Measurements from ENCODE around the gene USP9X.
"Not testable (repeated sequence)": the region's sequence is repeated elsewhere in the genome, so short reads cannot be mapped to it uniquely, and the experiment has no call there.

USP9X gene

DNA sequence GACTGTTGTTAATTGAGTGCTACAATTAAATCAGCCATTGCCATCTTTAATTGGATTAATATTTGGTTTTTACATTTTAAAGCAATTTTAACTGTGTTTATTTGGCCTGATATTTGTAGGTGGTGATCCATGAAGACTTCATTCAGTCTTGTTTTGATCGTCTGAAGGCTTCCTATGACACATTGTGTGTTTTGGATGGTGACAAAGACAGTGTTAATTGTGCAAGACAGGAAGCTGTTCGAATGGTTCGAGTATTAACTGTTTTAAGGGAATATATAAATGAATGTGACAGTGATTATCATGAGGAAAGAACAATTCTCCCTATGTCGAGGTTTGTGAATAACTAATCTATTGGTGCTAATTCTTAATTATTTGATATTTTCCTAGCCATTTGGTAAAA is 82.6 kb downstream of the USP9X start:
- TF ChIP-seq CTCF (IDR thresholded peaks at IDR 0.05; ENCODE audit: low read depth, low read length): no peak
- no peak for DNase-seq (ENCODE audit: extremely low read depth, low read depth)

DNA sequence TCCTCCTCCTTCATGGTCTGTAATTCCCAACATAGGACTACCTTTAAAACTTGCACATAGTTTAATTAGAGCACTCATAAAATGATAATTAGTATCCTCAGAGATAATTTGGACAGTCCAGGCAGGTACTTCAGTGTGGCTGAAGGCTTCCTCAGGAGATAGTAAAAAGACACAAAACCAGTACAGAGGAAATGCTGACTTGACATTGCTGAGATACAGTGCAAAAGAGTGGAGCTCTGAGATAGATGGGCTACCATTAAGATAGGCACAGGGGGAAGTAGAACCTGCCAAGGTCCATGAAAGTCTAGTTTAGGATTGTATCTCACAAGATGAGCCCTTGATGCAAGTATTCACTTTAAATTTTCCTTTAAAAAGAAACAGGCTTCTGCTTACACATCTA is 91.0 kb downstream of the USP9X start:
- DNase-seq (ENCODE audit: extremely low read depth, low read depth): no peak
- no peak for TF ChIP-seq CTCF (IDR thresholded peaks at IDR 0.05; ENCODE audit: low read depth, low read length)

DNA sequence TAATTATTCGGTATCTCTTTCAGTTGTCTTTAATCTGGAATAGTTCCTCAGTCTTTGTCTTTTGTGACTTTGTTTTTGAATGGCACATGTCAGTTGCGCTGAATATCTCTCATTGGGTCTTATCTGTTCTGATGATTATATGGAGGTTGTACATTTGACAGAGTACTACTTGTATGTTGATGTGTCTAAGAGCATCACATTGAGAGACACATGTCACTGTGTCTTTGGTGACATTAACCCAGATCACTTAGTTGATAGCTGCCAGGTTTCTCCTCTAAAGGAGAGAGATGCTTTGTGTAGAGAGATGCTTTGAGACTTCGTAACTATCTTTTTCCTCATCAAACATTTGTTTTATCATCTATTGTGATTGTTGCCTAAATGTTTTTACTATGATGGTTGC is 92.1 kb downstream of the USP9X start:
- DNase-seq (ENCODE audit: extremely low read depth, low read depth): no peak
- TF ChIP-seq CTCF (IDR thresholded peaks at IDR 0.05; ENCODE audit: low read depth, low read length): no peak

DNA sequence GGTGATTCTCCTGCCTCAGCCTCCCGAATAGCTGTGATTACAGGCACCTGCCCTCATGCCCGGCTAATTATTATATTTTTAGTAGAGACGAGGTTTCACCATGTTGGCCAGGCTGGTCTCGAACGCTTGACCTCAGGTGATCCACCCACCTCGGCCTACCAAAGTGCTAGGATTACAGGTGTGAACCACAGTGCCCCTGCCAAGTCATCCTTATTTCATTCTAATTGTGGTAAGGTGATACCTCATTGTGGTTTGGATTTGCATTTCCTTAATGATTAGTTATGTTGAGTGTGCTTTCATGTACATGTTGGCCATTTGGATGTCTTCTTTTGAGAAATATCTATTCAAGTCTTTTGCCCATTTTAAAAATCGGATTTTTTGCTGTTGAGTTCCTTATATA is 93.0 kb downstream of the USP9X start:
- no peak for DNase-seq (ENCODE audit: extremely low read depth, low read depth)
- no peak for TF ChIP-seq CTCF (IDR thresholded peaks at IDR 0.05; ENCODE audit: low read depth, low read length)

- peak; percentile 34 for DNase-seq (ENCODE audit: extremely low read depth, low read depth)
- TF ChIP-seq CTCF (IDR thresholded peaks at IDR 0.05; ENCODE audit: low read depth, low read length): peak; percentile 86
Measured at GRCh38 chrX:41180194-41180908, 95.1 kb downstream of the USP9X start.

DNA sequence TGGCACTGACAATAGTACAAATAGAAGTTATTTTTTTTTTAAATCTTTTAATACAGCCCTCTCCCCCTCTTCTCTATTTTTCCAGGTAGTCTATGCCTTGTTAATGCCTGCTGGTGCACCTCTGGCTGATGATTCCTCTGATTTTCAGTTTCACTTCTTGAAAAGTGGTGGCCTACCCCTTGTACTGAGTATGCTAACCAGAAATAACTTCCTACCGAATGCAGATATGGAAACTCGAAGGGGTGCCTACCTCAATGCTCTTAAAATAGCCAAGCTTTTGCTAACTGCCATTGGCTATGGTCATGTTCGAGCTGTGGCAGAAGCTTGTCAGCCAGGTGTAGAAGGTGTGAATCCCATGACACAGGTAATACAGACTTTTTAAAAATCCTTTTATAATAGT is 99.1 kb downstream of the USP9X start:
- TF ChIP-seq CTCF (IDR thresholded peaks at IDR 0.05; ENCODE audit: low read depth, low read length): no peak
- no peak for DNase-seq (ENCODE audit: extremely low read depth, low read depth)

- not testable (repeated sequence) for DNase-seq (ENCODE audit: extremely low read depth, low read depth)
Measured at GRCh38 chrX:41186946-41187345, 101.7 kb downstream of the USP9X start.

DNA sequence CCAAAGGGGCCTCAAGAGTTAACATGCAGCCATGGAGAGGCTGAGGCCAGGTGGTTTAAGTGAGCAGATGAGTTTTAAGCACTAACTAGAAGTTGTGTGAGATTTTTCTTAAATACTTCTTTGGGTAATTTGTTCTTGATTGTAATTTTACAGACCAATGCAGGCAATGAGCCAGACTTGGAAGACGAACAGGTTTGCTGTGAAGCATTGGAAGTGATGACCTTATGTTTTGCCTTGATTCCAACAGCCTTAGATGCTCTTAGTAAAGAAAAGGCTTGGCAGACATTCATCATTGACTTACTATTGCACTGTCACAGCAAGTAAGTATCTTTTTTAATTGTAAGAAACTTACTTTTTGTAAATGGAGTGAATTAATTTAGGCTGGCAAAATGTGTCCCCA is 103.9 kb downstream of the USP9X start:
- no peak for DNase-seq (ENCODE audit: extremely low read depth, low read depth)
- TF ChIP-seq CTCF (IDR thresholded peaks at IDR 0.05; ENCODE audit: low read depth, low read length): no peak
